K562 (cell line): ENCODE measurements around the gene NEK1. TPM values are rescaled to one million over a fixed set of nuclear protein-coding genes. Genes with fewer than 3 reads are reported as not detected.

Source experiments
- CEBPB ChIP-seq: fragments of 450-650 bp; IDR thresholded peaks from 2 replicates; pipeline ENCODE4 v1.6.1; 2016; ENCODE audit warnings: missing genetic modification characterization, missing compliant biosample characterization
- DIDO1 ChIP-seq: fragments of 450-650 bp; IDR thresholded peaks from 2 replicates; pipeline ENCODE4 v1.6.1; 2016; ENCODE audit warnings: low read depth, missing biosample characterization, missing genetic modification characterization
- GABPA ChIP-seq: fragments of 200-800 bp; sonication (Bioruptor generic); conservative IDR thresholded peaks from 2 replicates; pipeline ENCODE4 v1.6.1; 2016; ENCODE audit warnings: low read depth, missing genetic modification characterization, missing compliant biosample characterization
- GATA2 ChIP-seq: sonication (generic); formaldehyde crosslinking; IDR thresholded peaks from 2 replicates; pipeline ENCODE4 v1.4.0; 2020; ENCODE audit warnings: mild to moderate bottlenecking, missing genetic modification reagents
- NCOA2 ChIP-seq, 2 experiments: fragments of 450-650 bp; IDR thresholded peaks; 2 replicates each; pipeline ENCODE4 v1.6.1; 2018; ENCODE audit warnings: mild to moderate bottlenecking in 2 of 2, moderate library complexity in 1 of 2; ENCODE audit not compliant: partially characterized antibody in 2 of 2
- NCOA6 ChIP-seq: fragments of 450-650 bp; IDR thresholded peaks from 2 replicates; pipeline ENCODE4 v1.6.1; 2017; ENCODE audit warnings: mild to moderate bottlenecking
- NCOR1 ChIP-seq: fragments of 450-650 bp; IDR thresholded peaks from 2 replicates; pipeline ENCODE4 v1.6.1; 2016; ENCODE audit warnings: mild to moderate bottlenecking, moderate library complexity
- RNF2 ChIP-seq: sonication (generic); IDR thresholded peaks from 2 replicates; pipeline ENCODE4 v1.6.1; 2016
- SUPT5H ChIP-seq: fragments of 450-650 bp; IDR thresholded peaks from 2 replicates; pipeline ENCODE4 v1.6.1; 2016
- TAL1 ChIP-seq: fragments of 450-650 bp; IDR thresholded peaks from 2 replicates; pipeline ENCODE4 v1.6.1; 2016; ENCODE audit warnings: mild to moderate bottlenecking
- ZNF134 ChIP-seq: fragments of 250-450 bp; sonication (Bioruptor Pico); conservative IDR thresholded peaks from 2 replicates; pipeline ENCODE4 v1.4.0; 2020
- ZNF644 ChIP-seq: fragments of 200-800 bp; sonication (Bioruptor generic); IDR thresholded peaks from 2 replicates; pipeline ENCODE4 v1.6.1; 2016; ENCODE audit warnings: low read depth, missing genetic modification characterization, missing compliant biosample characterization
- polyA plus RNA-seq, 8 experiments: library from polyadenylated mRNA; depleted of rRNA in 4 of 8; stranded (reverse) in 5 of 8; unstranded in 3 of 8; fragments of >200 nt; fragmentation: Nextera tagmentation in 2 of 8; fragmentation: Illumina TruSeq in 1 of 8; extraction: Ambion mirVana in 2 of 8; extraction: Trizol in 1 of 8; gene quantifications; 2 replicates each; pipeline versions ENCODE4 v1.2.1 to v1.2.3, GENCODE V29; 2011 to 2014; ENCODE audit warnings: inconsistent platforms in 1 of 8, missing spikeins in 1 of 8
- total RNA-seq, 7 experiments: library from RNA; depleted of rRNA in 6 of 7; stranded (reverse); fragments of >200 nt in 6 of 7; fragmentation: Illumina TruSeq in 2 of 7; extraction: Trizol in 2 of 7; gene quantifications; 2 replicates each; pipeline versions ENCODE4 v1.2.1 to v1.2.3, GENCODE V29; 2011 to 2021; ENCODE audit warnings: low replicate concordance in 1 of 7
- TF ChIP-seq, protein P1 (sequence below): fragments of 450-650 bp; IDR thresholded peaks from 2 replicates; pipeline ENCODE4 v1.6.1; 2018; ENCODE audit not compliant: partially characterized antibody
- TF ChIP-seq, protein P2 (sequence below): sonication (generic); formaldehyde crosslinking; IDR thresholded peaks from 2 replicates; pipeline ENCODE4 v1.8.0; 2022; ENCODE audit warnings: missing genetic modification reagents, mild to moderate bottlenecking, moderate library complexity, borderline replicate concordance
- TF ChIP-seq, protein P3 (sequence below): fragments of 250-450 bp; sonication (Bioruptor Pico); IDR thresholded peaks from 2 replicates; pipeline ENCODE4 v1.4.0; 2020; ENCODE audit warnings: borderline replicate concordance
- TF ChIP-seq, protein P4 (sequence below): fragments of 450-650 bp; formaldehyde crosslinking; IDR thresholded peaks from 2 replicates; pipeline ENCODE4 v1.4.0; 2020; ENCODE audit warnings: mild to moderate bottlenecking, moderate library complexity
- TF ChIP-seq, protein P5 (sequence below): fragments of 250-450 bp; sonication (Bioruptor Pico); IDR thresholded peaks from 2 replicates; pipeline ENCODE4 v1.4.0; 2020
- TF ChIP-seq, protein P6 (sequence below): fragments of 250-450 bp; sonication (Bioruptor Pico); IDR thresholded peaks from 2 replicates; pipeline ENCODE4 v1.9.0; 2021; ENCODE audit warnings: mild to moderate bottlenecking

NEK1 gene
- total and polyA plus RNA-seq, 9 of the 15 experiments (the other 6 are each of a cell fraction or from before 2014, with no cell fraction given), result 6.2 to 15.7 (median 10.3) TPM

DNA sequence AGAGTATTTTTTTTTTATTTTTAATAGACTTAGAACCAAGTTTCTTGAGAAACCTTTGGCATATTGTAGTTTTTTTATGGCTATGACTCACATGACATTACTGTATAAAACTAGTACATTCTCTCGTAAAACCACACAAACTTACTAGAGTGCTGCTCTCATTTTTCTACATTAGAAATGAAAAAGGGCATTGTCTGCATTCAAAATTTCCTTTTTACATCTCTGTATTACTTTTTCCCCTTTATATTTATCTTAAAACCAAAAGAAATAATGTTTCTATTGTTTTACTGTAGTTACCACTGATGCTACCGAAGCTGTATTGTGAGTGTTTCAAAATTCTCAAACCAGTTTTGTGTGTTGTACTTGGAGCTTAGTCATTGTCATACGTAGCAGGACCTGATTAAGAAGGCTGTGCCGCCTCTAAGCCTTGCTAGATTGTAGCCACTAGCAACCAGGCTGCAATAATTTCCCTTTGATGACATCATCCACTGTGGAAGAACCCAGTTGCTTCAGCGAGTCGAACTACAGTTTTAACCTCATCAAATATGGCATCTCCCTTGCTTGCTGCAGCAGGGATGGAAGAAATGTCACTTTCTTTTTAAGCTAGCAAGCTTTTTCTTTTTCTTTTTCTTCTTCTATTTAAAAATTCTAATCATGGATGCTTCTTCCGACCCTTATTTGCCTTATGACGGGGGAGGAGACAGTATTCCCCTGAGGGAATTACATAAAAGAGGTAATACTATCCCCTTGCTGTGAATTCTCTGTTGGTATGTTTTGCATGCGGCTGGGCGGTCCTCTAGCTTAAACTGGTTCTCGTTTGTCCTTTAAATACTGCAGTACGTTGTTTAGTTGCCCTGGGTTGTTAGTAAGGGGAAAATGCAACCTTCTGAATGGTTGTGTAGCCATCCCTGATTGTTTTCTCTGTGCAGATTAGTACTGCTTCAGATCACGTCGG, 47.6 kb upstream of the NEK1 start (continued):
- TF ChIP-seq, protein P1, sequence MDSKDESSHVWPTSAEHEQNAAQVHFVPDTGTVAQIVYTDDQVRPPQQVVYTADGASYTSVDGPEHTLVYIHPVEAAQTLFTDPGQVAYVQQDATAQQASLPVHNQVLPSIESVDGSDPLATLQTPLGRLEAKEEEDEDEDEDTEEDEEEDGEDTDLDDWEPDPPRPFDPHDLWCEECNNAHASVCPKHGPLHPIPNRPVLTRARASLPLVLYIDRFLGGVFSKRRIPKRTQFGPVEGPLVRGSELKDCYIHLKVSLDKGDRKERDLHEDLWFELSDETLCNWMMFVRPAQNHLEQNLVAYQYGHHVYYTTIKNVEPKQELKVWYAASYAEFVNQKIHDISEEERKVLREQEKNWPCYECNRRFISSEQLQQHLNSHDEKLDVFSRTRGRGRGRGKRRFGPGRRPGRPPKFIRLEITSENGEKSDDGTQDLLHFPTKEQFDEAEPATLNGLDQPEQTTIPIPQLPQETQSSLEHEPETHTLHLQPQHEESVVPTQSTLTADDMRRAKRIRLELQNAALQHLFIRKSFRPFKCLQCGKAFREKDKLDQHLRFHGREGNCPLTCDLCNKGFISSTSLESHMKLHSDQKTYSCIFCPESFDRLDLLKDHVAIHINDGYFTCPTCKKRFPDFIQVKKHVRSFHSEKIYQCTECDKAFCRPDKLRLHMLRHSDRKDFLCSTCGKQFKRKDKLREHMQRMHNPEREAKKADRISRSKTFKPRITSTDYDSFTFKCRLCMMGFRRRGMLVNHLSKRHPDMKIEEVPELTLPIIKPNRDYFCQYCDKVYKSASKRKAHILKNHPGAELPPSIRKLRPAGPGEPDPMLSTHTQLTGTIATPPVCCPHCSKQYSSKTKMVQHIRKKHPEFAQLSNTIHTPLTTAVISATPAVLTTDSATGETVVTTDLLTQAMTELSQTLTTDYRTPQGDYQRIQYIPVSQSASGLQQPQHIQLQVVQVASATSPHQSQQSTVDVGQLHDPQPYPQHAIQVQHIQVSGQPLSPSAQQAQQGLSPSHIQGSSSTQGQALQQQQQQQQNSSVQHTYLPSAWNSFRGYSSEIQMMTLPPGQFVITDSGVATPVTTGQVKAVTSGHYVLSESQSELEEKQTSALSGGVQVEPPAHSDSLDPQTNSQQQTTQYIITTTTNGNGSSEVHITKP, result peak; percentile 88
- TF ChIP-seq ZNF644 (tag), result peak; percentile 48; the same call in 1 of the 2 replicates
- TF ChIP-seq, protein P2, sequence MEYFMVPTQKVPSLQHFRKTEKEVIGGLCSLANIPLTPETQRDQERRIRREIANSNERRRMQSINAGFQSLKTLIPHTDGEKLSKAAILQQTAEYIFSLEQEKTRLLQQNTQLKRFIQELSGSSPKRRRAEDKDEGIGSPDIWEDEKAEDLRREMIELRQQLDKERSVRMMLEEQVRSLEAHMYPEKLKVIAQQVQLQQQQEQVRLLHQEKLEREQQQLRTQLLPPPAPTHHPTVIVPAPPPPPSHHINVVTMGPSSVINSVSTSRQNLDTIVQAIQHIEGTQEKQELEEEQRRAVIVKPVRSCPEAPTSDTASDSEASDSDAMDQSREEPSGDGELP (CRISPR knock-in tag), result no peak
- no peak for TF ChIP-seq NCOA6
- no peak for TF ChIP-seq NCOA2 (IDR thresholded peaks at IDR 0.05; ENCODE audit: partially characterized antibody in 2 of 2)
- 0 out of 2 replicates have a peak, but pooled peaks have one; percentile 29 for TF ChIP-seq GABPA (tag)
- TF ChIP-seq, protein P3, sequence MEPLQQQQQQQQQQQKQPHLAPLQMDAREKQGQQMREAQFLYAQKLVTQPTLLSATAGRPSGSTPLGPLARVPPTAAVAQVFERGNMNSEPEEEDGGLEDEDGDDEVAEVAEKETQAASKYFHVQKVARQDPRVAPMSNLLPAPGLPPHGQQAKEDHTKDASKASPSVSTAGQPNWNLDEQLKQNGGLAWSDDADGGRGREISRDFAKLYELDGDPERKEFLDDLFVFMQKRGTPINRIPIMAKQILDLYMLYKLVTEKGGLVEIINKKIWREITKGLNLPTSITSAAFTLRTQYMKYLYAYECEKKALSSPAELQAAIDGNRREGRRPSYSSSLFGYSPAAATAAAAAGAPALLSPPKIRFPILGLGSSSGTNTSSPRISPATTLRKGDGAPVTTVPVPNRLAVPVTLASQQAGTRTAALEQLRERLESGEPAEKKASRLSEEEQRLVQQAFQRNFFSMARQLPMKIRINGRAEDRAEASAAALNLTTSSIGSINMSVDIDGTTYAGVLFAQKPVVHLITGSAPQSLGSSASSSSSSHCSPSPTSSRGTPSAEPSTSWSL (CRISPR knock-in tag), result no peak
- TF ChIP-seq RNF2, result peak; percentile 88
- peak; percentile 67 for TF ChIP-seq NCOR1
- no peak for TF ChIP-seq ZNF134
- 0 out of 2 replicates have a peak, but pooled peaks have one; percentile 17 for TF ChIP-seq TAL1
- peak; percentile 96 for TF ChIP-seq CEBPB
- TF ChIP-seq GATA2 (CRISPR knock-in tag), result peak; percentile 59; the same call in 1 of the 2 replicates
- no peak for TF ChIP-seq DIDO1
- TF ChIP-seq, protein P4, sequence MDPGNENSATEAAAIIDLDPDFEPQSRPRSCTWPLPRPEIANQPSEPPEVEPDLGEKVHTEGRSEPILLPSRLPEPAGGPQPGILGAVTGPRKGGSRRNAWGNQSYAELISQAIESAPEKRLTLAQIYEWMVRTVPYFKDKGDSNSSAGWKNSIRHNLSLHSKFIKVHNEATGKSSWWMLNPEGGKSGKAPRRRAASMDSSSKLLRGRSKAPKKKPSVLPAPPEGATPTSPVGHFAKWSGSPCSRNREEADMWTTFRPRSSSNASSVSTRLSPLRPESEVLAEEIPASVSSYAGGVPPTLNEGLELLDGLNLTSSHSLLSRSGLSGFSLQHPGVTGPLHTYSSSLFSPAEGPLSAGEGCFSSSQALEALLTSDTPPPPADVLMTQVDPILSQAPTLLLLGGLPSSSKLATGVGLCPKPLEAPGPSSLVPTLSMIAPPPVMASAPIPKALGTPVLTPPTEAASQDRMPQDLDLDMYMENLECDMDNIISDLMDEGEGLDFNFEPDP (CRISPR knock-in tag), result 0 out of 2 replicates have a peak, but pooled peaks have one; percentile 20
- TF ChIP-seq, protein P5, sequence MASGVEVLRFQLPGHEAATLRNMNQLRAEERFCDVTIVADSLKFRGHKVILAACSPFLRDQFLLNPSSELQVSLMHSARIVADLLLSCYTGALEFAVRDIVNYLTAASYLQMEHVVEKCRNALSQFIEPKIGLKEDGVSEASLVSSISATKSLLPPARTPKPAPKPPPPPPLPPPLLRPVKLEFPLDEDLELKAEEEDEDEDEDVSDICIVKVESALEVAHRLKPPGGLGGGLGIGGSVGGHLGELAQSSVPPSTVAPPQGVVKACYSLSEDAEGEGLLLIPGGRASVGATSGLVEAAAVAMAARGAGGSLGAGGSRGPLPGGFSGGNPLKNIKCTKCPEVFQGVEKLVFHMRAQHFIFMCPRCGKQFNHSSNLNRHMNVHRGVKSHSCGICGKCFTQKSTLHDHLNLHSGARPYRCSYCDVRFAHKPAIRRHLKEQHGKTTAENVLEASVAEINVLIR (CRISPR knock-in tag), result peak; percentile 81
- TF ChIP-seq SUPT5H, result peak; percentile 94
- TF ChIP-seq, protein P6, sequence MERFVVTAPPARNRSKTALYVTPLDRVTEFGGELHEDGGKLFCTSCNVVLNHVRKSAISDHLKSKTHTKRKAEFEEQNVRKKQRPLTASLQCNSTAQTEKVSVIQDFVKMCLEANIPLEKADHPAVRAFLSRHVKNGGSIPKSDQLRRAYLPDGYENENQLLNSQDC (CRISPR knock-in tag), result 0 out of 2 replicates have a peak, but pooled peaks have one; percentile 30
